ENCODE results near the gene CUX1. TPM values are rescaled to one million over a fixed set of nuclear protein-coding genes. Genes with fewer than 3 reads are reported as not detected.

Gene CUX1
- total RNA-seq, 4 donors from 2014 or later, result 58.2 to 295 (median 76.9) TPM

GRCh38 chr7:102251531-102252365 lies 434.3 kb downstream of the CUX1 start:
- no peaks in the 10 kb centered on the region for H3K9me3 ChIP-seq
- H3K4me3 ChIP-seq, result no peak overlapping the region
- TF ChIP-seq POLR2A (IDR thresholded peaks at IDR 0.05) (no peak), CTCF (IDR thresholded peaks at IDR 0.05) (no peak)
- no peak for DNase-seq
- no peaks in the 10 kb centered on the region for H3K27me3 ChIP-seq
- H3K4me1 ChIP-seq, result no peaks in the 10 kb centered on the region
- H3K36me3 ChIP-seq, result no peaks in the 10 kb centered on the region
- H3K27ac ChIP-seq, result no peak overlapping the region
- intact Hi-C loops (cut with DNase I; ENCODE audit: low total_unique reads), result no loop called here

DNA sequence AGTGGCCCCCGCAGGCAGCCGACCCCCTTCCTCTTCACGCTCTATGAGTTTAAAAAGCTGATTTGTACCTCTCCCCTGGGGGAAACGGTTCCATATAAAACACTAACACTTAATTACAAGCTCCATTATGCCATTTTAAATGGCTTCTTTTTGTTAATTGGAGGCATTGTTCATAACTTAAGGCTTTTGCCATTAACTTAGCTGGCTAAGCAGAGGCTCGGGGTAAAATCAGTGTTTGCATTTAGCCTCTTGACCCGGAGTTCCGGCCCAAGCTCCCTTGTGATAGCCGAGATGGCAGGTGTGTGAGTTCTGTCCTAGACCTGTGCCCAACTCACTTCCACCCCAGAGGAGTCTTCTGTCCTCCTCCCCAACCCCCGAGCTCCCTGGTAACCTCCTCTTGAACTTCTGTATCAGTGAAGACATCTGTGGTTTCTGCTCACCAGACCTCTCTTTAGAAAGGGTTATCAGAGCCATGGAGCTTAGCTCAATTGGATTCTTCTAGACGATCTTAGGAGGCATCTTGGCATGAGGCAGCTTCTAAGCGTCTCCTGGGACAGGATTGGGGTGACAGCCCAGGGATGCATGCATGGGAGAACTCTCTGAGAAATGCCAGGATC lies 435.0 kb downstream of the CUX1 start:
- no peaks in the 10 kb centered on the region for H3K36me3 ChIP-seq
- no peak for TF ChIP-seq POLR2A (IDR thresholded peaks at IDR 0.05)
- TF ChIP-seq CTCF (IDR thresholded peaks at IDR 0.05), result no peak
- H3K27ac ChIP-seq, result no peak overlapping the region
- H3K27me3 ChIP-seq, result no peaks in the 10 kb centered on the region
- H3K9me3 ChIP-seq, result no peaks in the 10 kb centered on the region
- no peak for DNase-seq
- no peaks in the 10 kb centered on the region for H3K4me1 ChIP-seq
- intact Hi-C loops (cut with DNase I; ENCODE audit: low total_unique reads), result no loop called here
- H3K4me3 ChIP-seq, result no peak overlapping the region

GRCh38 chr7:102253066-102253972 lies 435.9 kb downstream of the CUX1 start:
- Histone ChIP-seq H3K36me3 (no peaks in the 10 kb centered on the region), H3K9me3 (no peaks in the 10 kb centered on the region), H3K27ac (no peak overlapping the region), H3K4me1 (no peaks in the 10 kb centered on the region), H3K4me3 (no peak overlapping the region), H3K27me3 (no peaks in the 10 kb centered on the region)
- no peak for DNase-seq
- intact Hi-C loops (cut with DNase I; ENCODE audit: low total_unique reads), result no loop called here
- TF ChIP-seq POLR2A (IDR thresholded peaks at IDR 0.05) (no peak), CTCF (IDR thresholded peaks at IDR 0.05) (no peak)

- Histone ChIP-seq H3K9me3 (no peaks in the 10 kb centered on the region), H3K36me3 (no peaks in the 10 kb centered on the region), H3K4me1 (no peaks in the 10 kb centered on the region), H3K27me3 (no peaks in the 10 kb centered on the region), H3K27ac (no peak overlapping the region), H3K4me3 (no peak overlapping the region)
- intact Hi-C loops (cut with DNase I; ENCODE audit: low total_unique reads), result no loop called here
- no peak for DNase-seq
- TF ChIP-seq POLR2A (IDR thresholded peaks at IDR 0.05) (no peak), CTCF (IDR thresholded peaks at IDR 0.05) (no peak)
These were observed 436.5 kb downstream of the CUX1 start for GRCh38 chr7:102253973-102254370.

Measured in uterus (tissue), 4 donors.